Activated CD8-positive, alpha-beta memory T cell treated with anti-CD3 and anti-CD28 coated beads, Interleukin-2, amount 10 ng/mL, durations not matched to agents 7 days and 5 days (primary cell): ENCODE results near the gene NCOA6. TPM values are rescaled to one million over a fixed set of nuclear protein-coding genes. Genes with fewer than 3 reads are reported as not detected.

Source experiments
- ATAC-seq: fragments of 150-1000 bp; cut with Tn5 transposase; one replicate; pipeline ENCODE4 v1.10.0; 2021; ENCODE audit warnings: moderate library complexity
- CTCF ChIA-PET: fragments of 350-600 bp; sonication (Branson Sonifier 250); formaldehyde crosslinking; loops from one replicate; lab custom pipeline; 2021; ENCODE audit warnings: antibody characterized with exemption; lab: Charles Lee
- DNase-seq: peaks from one replicate; pipeline ENCODE4 v3.0.0-alpha.2; 2020
- H3K27ac Mint-ChIP-seq: one replicate; pipeline ENCODE4 v1.8.0; 2021; ENCODE audit warnings: mild to moderate bottlenecking, mixed read lengths
- H3K27me3 Mint-ChIP-seq: one replicate; pipeline ENCODE4 v1.8.0; 2021; ENCODE audit warnings: mixed read lengths
- H3K36me3 Mint-ChIP-seq: one replicate; pipeline ENCODE4 v1.8.0; 2021; ENCODE audit warnings: mild to moderate bottlenecking, mixed read lengths
- H3K4me1 Mint-ChIP-seq: one replicate; pipeline ENCODE4 v1.8.0; 2021; ENCODE audit warnings: mixed read lengths
- H3K4me3 Mint-ChIP-seq: one replicate; pipeline ENCODE4 v1.8.0; 2021; ENCODE audit warnings: mild to moderate bottlenecking, moderate library complexity, mixed read lengths
- H3K9me3 Mint-ChIP-seq: one replicate; pipeline ENCODE4 v1.8.0; 2022; ENCODE audit warnings: low read depth, mixed read lengths
- total RNA-seq, 2 experiments: library from RNA; stranded (reverse); gene quantifications; one replicate each; pipeline ENCODE4 v1.2.3, GENCODE V29; 2021

NCOA6 gene
- total RNA-seq, 2 experiments from 2014 or later = 29.5 to 34.0 TPM

DNA sequence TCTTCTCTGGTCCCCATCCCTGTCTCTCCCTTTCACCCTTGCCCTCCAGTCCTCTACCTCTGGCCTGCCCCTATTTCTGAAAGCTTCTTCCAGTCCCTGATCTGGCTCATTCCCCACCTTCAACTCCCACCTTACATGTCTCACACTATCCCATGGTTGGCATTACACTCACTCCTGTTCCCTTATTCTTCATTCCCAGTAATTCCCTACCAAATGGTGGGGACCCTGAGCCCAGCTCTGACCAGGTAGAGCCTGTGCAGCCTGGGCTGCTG, 114.9 kb downstream of the NCOA6 start:
- CTCF ChIA-PET = interaction anchor here (0.7 to 1.6 kb wide), 3 partner anchors 59 to 1042 kb away, joined by 3 to 4 read pairs (median 3); no protein-coding TSS in a partner anchor
- Mint-ChIP-seq H3K4me3 (peak overlapping the region; percentile 69), H3K27me3 (peaks cover 7% of the 10 kb centered on the region), H3K36me3 (peaks cover 8% of the 10 kb centered on the region), H3K4me1 (peaks cover 22% of the 10 kb centered on the region), H3K9me3 (no peaks in the 10 kb centered on the region), H3K27ac (no peak overlapping the region)
- DNase-seq (no peak), ATAC-seq (no peak)

GRCh38 chr20:34709831-34710567, 115.5 kb downstream of the NCOA6 start:
- DNase-seq = no peak

DNA sequence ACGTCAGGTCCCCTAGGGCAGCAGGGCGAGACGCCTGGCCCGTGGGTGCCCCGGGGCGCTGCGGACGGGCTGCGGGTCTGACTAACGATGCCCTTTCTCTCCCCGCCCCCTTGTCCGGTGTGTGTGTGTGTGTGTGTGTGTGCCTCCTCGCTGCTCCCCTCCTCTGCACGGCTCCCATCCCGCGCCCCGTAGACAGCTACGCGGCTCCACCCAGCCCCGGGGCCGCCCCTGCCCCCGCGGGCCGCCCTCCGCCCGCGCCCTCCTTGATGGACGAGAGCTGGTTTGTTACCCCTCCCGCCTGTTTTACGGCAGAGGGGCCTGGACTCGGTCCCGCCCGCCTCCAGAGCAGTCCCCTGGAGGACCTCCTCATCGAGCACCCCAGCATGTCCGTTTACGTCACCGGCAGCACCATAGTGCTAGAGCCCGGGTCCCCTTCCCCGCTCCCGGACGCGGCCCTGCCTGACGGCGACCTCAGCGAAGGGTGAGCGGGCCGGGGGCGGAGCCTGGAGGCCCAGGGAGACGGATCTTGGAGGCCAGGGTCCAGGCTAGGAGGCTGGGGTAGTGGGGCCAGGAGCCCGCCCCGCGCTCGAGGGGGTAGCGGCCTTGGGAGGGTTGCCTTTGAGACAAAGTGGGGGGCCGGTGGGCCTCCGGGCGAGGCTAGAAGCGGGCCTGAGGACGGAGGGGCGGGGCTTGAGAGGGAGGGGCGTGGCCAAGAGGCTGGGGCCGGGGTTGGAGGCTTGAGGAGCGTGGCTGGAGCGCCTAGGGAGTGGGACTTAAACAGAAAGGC, 116.2 kb downstream of the NCOA6 start:
- CTCF ChIA-PET = interaction anchor here (0.7 to 4.9 kb wide), 8 partner anchors 10 to 397 kb away, joined by 3 to 43 read pairs (median 6); partner anchors contain the start of gene DYNLRB1
- H3K4me1 Mint-ChIP-seq = peaks cover 27% of the 10 kb centered on the region
- H3K9me3 Mint-ChIP-seq = no peaks in the 10 kb centered on the region
- peak overlapping the region; percentile 75 for H3K4me3 Mint-ChIP-seq
- H3K27me3 Mint-ChIP-seq = peaks cover 7% of the 10 kb centered on the region
- H3K27ac Mint-ChIP-seq = peak overlapping the region; percentile 78
- DNase-seq (peak; percentile 85), ATAC-seq (peak; percentile 70)
- H3K36me3 Mint-ChIP-seq = peaks cover 5% of the 10 kb centered on the region

More at GRCh38 chr20:34709831-34710567, 115.5 kb downstream of the NCOA6 start:
- ATAC-seq = peak; percentile 27
- H3K4me1 Mint-ChIP-seq = peaks cover 24% of the 10 kb centered on the region
- H3K36me3 Mint-ChIP-seq = peaks cover 8% of the 10 kb centered on the region
- CTCF ChIA-PET = interaction anchor here (0.7 to 3.2 kb wide), 5 partner anchors 10 to 1042 kb away, joined by 3 to 13 read pairs (median 5); partner anchors contain the start of gene DYNLRB1
- H3K27ac Mint-ChIP-seq = peak overlapping the region; percentile 78
- no peaks in the 10 kb centered on the region for H3K9me3 Mint-ChIP-seq
- peak overlapping the region; percentile 75 for H3K4me3 Mint-ChIP-seq
- H3K27me3 Mint-ChIP-seq = peaks cover 7% of the 10 kb centered on the region

GRCh38 chr20:34708621-34709043, 116.8 kb downstream of the NCOA6 start:
- H3K27me3 Mint-ChIP-seq = peaks cover 7% of the 10 kb centered on the region
- CTCF ChIA-PET = interaction anchor here (1.0 to 4.9 kb wide), 6 partner anchors 11 to 396 kb away, joined by 5 to 43 read pairs (median 10); partner anchors contain the start of genes DYNLRB1 and MAP1LC3A
- peaks cover 5% of the 10 kb centered on the region for H3K36me3 Mint-ChIP-seq
- peaks cover 25% of the 10 kb centered on the region for H3K4me1 Mint-ChIP-seq
- peak; percentile 7 for ATAC-seq
- H3K9me3 Mint-ChIP-seq = no peaks in the 10 kb centered on the region
- peak overlapping the region; percentile 61 for H3K27ac Mint-ChIP-seq
- peak overlapping the region; percentile 75 for H3K4me3 Mint-ChIP-seq
- DNase-seq = peak; percentile 72

GRCh38 chr20:34706912-34707784, 118.3 kb downstream of the NCOA6 start:
- Mint-ChIP-seq H3K4me1 (peaks cover 30% of the 10 kb centered on the region), H3K4me3 (no peak overlapping the region), H3K27ac (no peak overlapping the region), H3K9me3 (no peaks in the 10 kb centered on the region), H3K36me3 (no peaks in the 10 kb centered on the region), H3K27me3 (peaks cover 19% of the 10 kb centered on the region)
- DNase-seq (no peak), ATAC-seq (no peak)
- CTCF ChIA-PET = interaction anchor here (0.8 to 4.9 kb wide), 10 partner anchors 23 to 880 kb away, joined by 3 to 43 read pairs (median 4); partner anchors contain the start of genes DYNLRB1 and MAP1LC3A

DNA sequence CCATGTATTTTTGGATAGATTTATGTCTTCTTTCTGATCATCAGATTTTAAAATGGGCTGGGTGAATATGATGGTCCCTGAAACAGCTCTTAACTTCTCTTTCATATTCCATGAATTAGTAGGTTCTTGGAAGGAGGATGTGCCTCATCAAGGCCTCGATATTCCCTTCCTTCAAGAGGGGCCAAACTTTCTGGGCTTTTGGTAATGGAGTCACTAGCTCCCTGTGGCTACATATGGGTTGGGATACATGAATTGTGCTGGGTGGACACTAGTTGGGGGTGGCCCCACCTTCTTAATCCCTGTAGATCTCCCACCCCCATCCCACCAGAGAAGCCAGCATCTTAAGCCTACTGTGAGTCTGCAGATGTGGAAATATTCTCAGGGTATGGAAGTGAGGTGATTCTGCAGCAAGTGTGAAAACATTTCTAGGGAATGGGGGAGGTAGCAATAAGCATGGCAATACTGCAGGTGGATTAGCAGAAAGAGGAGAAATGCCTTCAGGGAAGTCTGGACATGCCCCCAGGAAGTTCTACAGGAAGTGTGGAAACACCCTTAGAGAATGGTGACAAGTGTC, 119.1 kb downstream of the NCOA6 start:
- no peak for ATAC-seq
- no peaks in the 10 kb centered on the region for H3K9me3 Mint-ChIP-seq
- CTCF ChIA-PET = interaction anchor here (2.1 to 4.9 kb wide), 3 partner anchors 63 to 394 kb away, joined by 7 to 43 read pairs (median 42); no protein-coding TSS in a partner anchor
- H3K27me3 Mint-ChIP-seq = peaks cover 25% of the 10 kb centered on the region
- H3K4me3 Mint-ChIP-seq = no peak overlapping the region
- H3K27ac Mint-ChIP-seq = no peak overlapping the region
- no peaks in the 10 kb centered on the region for H3K36me3 Mint-ChIP-seq
- H3K4me1 Mint-ChIP-seq = peaks cover 30% of the 10 kb centered on the region
- no peak for DNase-seq

- Mint-ChIP-seq H3K36me3 (no peaks in the 10 kb centered on the region), H3K27me3 (peaks cover 24% of the 10 kb centered on the region), H3K4me3 (peak overlapping the region; percentile 83), H3K27ac (peak overlapping the region; percentile 5), H3K4me1 (peaks cover 28% of the 10 kb centered on the region), H3K9me3 (no peaks in the 10 kb centered on the region)
- ATAC-seq (no peak), DNase-seq (no peak)
- CTCF ChIA-PET = interaction anchor here (1.1 to 4.9 kb wide), 4 partner anchors 64 to 393 kb away, joined by 3 to 43 read pairs (median 24); no protein-coding TSS in a partner anchor
Observed at GRCh38 chr20:34705397-34706301, 119.8 kb downstream of the NCOA6 start.

DNA sequence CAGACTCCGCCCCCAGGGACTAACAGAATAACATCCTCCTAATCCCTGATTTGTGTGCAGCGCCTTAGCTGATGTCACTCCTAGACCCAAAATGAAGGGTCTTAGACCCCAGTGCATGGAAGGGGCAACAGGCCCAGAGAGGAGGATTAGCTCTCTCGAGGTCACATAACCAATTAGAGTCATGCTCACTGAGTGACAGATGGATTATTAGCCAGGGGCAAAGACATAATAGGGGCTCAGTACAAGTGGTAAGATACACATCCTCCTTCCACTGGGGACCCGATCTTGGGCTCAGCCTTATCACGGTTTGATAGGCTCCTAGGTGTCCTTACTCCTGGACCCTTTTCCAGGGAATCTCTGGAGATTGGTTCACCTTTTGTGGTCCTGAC, 120.4 kb downstream of the NCOA6 start:
- H3K4me1 Mint-ChIP-seq = peaks cover 22% of the 10 kb centered on the region
- H3K4me3 Mint-ChIP-seq = peak overlapping the region; percentile 83
- CTCF ChIA-PET = interaction anchor here (1.1 to 4.9 kb wide), 5 partner anchors 24 to 393 kb away, joined by 3 to 43 read pairs (median 7); no protein-coding TSS in a partner anchor
- peaks cover 19% of the 10 kb centered on the region for H3K27me3 Mint-ChIP-seq
- ATAC-seq (no peak), DNase-seq (no peak)
- H3K27ac Mint-ChIP-seq = peak overlapping the region; percentile 79
- H3K9me3 Mint-ChIP-seq = no peaks in the 10 kb centered on the region
- no peaks in the 10 kb centered on the region for H3K36me3 Mint-ChIP-seq

DNA sequence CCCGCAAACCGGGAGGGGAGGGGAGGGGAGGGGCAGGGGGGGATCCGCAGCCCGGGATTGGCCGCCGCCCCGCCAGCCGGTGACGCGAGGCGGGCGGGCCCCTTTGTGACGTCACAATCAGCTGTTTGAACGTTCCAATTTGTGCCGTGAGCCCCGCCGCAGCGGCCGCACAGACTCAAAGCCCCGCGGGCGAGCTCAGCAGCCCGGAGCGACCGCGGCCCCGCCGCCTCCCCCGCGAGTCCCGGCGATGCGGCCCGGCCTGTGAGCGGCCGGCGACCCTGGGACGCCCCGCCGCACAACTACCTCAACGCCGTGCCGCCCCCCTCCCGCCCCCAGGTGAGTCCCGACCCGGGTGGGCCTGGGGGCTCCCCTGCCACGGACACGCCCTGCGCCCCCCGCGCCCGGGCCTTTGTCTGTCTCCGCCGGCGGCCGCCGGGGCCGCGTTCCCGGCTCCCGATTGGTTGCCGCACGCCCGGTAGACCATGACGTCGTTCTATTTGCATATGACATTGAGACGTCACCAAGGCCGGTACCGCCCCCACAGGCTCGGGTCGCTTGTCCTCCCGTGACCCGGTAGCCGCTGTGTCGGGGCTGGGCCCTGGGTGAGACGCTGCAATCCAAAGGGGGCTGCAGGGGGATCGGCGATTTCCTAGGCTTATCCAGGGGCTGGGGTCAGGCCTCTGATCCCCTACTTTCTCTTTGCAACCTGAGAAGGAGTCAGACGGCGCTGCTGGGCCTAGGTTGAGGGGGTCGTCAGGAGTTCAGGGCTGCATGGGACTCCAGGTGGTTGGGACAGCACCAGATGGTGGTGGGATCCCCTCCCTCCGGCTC, 121.1 kb downstream of the NCOA6 start, which contains the start of gene TP53INP2:
Gene TP53INP2, plus strand, starts transcription at position 168 of the 831 bp plus-strand sequence. CDS start 4,396 bp downstream, outside the sequence.
- peak within 1 kb of the TSS; percentile 85 for H3K27ac Mint-ChIP-seq
- H3K36me3 Mint-ChIP-seq = no peaks in the 10 kb centered on the region
- H3K4me3 Mint-ChIP-seq = peak within 1 kb of the TSS; percentile 83
- DNase-seq = peak; percentile 93
- ATAC-seq = peak; percentile 65
- peaks cover 22% of the 10 kb centered on the region for H3K4me1 Mint-ChIP-seq
- no peaks in the 10 kb centered on the region for H3K9me3 Mint-ChIP-seq
- H3K27me3 Mint-ChIP-seq = peaks cover 19% of the 10 kb centered on the region
- CTCF ChIA-PET = interaction anchor here (0.6 to 4.9 kb wide), 10 partner anchors 24 to 392 kb away, joined by 3 to 43 read pairs (median 5); partner anchors contain the start of gene DYNLRB1

DNA sequence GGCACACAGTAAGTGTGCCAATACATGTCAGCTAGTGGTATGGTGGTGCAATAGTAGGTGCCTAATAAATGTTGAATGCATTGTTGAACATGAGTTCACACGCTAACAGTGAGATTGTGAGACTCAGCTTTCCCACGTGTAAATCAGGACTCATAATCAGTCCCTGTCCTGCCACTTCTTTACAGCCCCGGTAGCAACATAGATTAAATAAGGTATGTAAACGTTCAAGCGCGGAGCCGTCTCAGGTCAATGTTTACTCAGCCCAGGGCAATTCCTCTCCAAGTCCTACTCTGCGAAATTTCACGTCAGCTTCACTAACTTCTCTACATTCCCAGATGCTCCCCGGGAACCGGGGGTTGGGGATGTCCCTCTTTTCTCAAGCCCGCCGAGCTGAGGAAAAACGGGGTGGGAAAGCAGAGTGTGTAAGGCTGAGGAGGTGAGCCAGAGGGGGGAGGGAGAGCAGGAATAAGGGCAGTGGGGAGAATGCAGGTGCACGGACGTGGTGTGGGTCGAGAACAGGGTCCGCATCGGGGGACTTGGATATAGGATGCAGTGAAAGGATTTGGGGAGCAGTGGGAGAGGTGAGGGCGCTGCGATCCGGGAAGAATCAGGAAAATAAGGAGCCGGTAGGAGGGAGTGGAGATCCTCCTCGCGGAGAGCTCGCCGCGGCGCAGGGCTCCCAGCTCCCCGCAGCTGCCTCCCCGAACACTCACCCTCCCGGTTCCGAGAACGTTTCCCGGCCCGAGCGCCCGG, 121.9 kb downstream of the NCOA6 start:
- Mint-ChIP-seq H3K4me1 (peaks cover 21% of the 10 kb centered on the region), H3K4me3 (peak overlapping the region; percentile 83), H3K27me3 (peaks cover 19% of the 10 kb centered on the region), H3K9me3 (no peaks in the 10 kb centered on the region), H3K36me3 (no peaks in the 10 kb centered on the region), H3K27ac (peak overlapping the region; percentile 85)
- CTCF ChIA-PET = interaction anchor here (0.6 to 3.8 kb wide), 9 partner anchors 23 to 391 kb away, joined by 3 to 21 read pairs (median 3); partner anchors contain the start of genes DYNLRB1 and PIGU
- DNase-seq = no peak
- ATAC-seq = no peak
